Astrocyte (in vitro differentiated cells and primary cell): Measurements from ENCODE around the gene ACCSL. TPM values are rescaled to one million over a fixed set of nuclear protein-coding genes. Genes with fewer than 3 reads are reported as not detected.

Source experiments
- DNase-seq: peaks from one replicate; pipeline ENCODE4 v3.0.0-alpha.2; 2010; ENCODE audit warnings: low read depth
- FAIRE-seq: peaks from 2 replicates; lab custom pipeline; 2011; peaks lifted over from hg19 to GRCh38; lab: Jason Lieb, UNC
- H2AFZ ChIP-seq: 2 replicates; pipeline ENCODE4 v1.6.0; 2012; ENCODE audit warnings: low read depth, low read length, inconsistent platforms
- H3K27ac ChIP-seq: 2 replicates; pipeline ENCODE4 v1.5.1; 2011; ENCODE audit warnings: low read depth, low read length, inconsistent platforms
- H3K27me3 ChIP-seq: 2 replicates; pipeline ENCODE4 v1.6.0; 2011; ENCODE audit warnings: low read length, inconsistent platforms; ENCODE audit not compliant: insufficient read depth
- H3K36me3 ChIP-seq: 2 replicates; pipeline ENCODE4 v1.5.1; 2011; ENCODE audit warnings: low read length, inconsistent platforms; ENCODE audit not compliant: insufficient read depth
- H3K4me1 ChIP-seq: 2 replicates; pipeline ENCODE4 v1.5.1; 2011; ENCODE audit warnings: low read length, inconsistent platforms; ENCODE audit not compliant: insufficient read depth
- H3K4me2 ChIP-seq: 2 replicates; pipeline ENCODE4 v1.6.0; 2012; ENCODE audit warnings: low read length, inconsistent platforms
- H3K4me3 ChIP-seq: 2 replicates; pipeline ENCODE4 v1.5.1; 2011; ENCODE audit warnings: low read depth, mild to moderate bottlenecking, low read length, inconsistent platforms; ENCODE audit not compliant: insufficient read depth
- H3K79me2 ChIP-seq: 2 replicates; pipeline ENCODE4 v1.6.0; 2012; ENCODE audit warnings: mild to moderate bottlenecking, low read length, inconsistent platforms; ENCODE audit not compliant: insufficient read depth
- H3K9ac ChIP-seq: 2 replicates; pipeline ENCODE4 v1.6.0; 2012; ENCODE audit warnings: mild to moderate bottlenecking, low read length, inconsistent platforms
- H3K9me3 ChIP-seq: 2 replicates; pipeline ENCODE4 v1.5.1; 2012; ENCODE audit warnings: low read depth, mild to moderate bottlenecking, low read length, inconsistent platforms; ENCODE audit not compliant: insufficient read depth
- H4K20me1 ChIP-seq: 2 replicates; pipeline ENCODE4 v1.6.0; 2012; ENCODE audit warnings: low read length, inconsistent platforms; ENCODE audit not compliant: insufficient read depth
- H3K27ac Mint-ChIP-seq: one replicate; pipeline ENCODE4 v1.8.0; 2021; ENCODE audit warnings: mild to moderate bottlenecking, mixed read lengths; ENCODE audit not compliant: unreplicated experiment
- H3K27me3 Mint-ChIP-seq: one replicate; pipeline ENCODE4 v1.8.0; 2021; ENCODE audit warnings: low read depth, mixed read lengths; ENCODE audit not compliant: unreplicated experiment
- H3K36me3 Mint-ChIP-seq: one replicate; pipeline ENCODE4 v1.8.0; 2021; ENCODE audit warnings: low read depth, mixed read lengths; ENCODE audit not compliant: unreplicated experiment
- H3K4me1 Mint-ChIP-seq: one replicate; pipeline ENCODE4 v1.8.0; 2021; ENCODE audit warnings: low read depth, mixed read lengths; ENCODE audit not compliant: unreplicated experiment
- H3K4me3 Mint-ChIP-seq: one replicate; pipeline ENCODE4 v1.8.0; 2021; ENCODE audit warnings: mild to moderate bottlenecking, moderate library complexity, mixed read lengths; ENCODE audit not compliant: unreplicated experiment
- H3K9me3 Mint-ChIP-seq: one replicate; pipeline ENCODE4 v1.8.0; 2021; ENCODE audit warnings: mild to moderate bottlenecking, mixed read lengths; ENCODE audit not compliant: unreplicated experiment
- EZH2 ChIP-seq: IDR thresholded peaks from 2 replicates; pipeline ENCODE4 v1.6.1; 2012; ENCODE audit warnings: mild to moderate bottlenecking, low read length, inconsistent platforms; ENCODE audit not compliant: insufficient read depth
- total RNA-seq: library from RNA; stranded (reverse); gene quantifications from 2 replicates; pipeline ENCODE4 v1.2.1, GENCODE V29; 2021
- TF ChIP-seq, protein P1 (sequence below): IDR thresholded peaks from 2 replicates; pipeline ENCODE4 v1.5.1; 2011; ENCODE audit warnings: low read depth, mild to moderate bottlenecking, inconsistent platforms, low read length, moderate library complexity; ENCODE audit not compliant: insufficient read depth

The ACCSL gene
- total RNA-seq, 1 donor from 2014 or later = not detected

DNA sequence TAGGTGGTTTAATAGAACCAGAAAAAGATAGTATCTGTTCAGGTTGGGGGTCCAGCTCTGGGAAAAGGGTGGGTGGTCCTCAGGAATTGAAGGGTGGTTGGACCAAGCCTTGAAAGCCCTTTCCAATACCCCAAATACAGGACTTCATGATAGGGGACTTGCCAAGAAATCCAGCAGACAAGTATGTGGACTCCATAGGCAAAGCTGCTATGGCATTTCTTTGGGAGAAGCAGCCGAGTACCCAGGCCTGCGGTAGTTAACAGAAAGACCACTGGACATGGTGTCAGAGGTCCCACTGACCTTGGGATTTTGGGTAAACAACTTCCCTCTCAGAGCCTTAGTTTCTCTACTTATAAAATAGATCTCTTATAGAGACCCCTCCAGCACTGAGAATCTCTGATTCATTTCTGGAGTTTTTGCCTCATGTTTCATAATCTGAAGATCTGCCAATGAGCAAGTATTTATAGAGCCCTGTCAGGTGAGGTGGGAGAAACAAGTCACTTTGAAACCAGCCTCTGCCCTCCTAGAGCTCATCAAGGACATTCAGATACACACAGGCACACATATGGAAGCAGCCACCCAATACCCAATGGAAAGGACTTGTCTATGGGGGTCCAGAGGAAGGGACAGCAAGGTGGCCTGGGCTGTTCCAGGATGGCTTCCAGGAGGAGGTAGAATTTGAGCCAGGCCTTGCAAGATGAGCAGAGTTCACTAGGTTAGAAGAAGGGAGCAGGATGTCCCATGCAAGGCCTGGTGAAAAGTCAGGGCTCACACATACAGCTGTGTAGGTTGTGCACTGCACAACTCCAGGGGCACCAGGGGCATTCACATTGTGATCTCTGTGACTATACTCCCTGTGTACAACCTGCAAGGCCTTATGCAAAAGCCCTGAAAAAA, 31.0 kb upstream of the ACCSL start:
- no peak for DNase-seq
- no peak overlapping the region for H2AFZ ChIP-seq
- Mint-ChIP-seq H3K27ac (peak overlapping the region; percentile 14), H3K36me3 (peaks cover 3% of the 10 kb centered on the region), H3K4me3 (no peak overlapping the region), H3K9me3 (peaks cover 5% of the 10 kb centered on the region), H3K27me3 (peaks cover 5% of the 10 kb centered on the region), H3K4me1 (peaks cover 25% of the 10 kb centered on the region)
- peaks cover 16% of the 10 kb centered on the region for H3K4me1 ChIP-seq
- peak overlapping the region; percentile 59 for H3K4me2 ChIP-seq
- no peaks in the 10 kb centered on the region for H4K20me1 ChIP-seq
- TF ChIP-seq, protein P1, sequence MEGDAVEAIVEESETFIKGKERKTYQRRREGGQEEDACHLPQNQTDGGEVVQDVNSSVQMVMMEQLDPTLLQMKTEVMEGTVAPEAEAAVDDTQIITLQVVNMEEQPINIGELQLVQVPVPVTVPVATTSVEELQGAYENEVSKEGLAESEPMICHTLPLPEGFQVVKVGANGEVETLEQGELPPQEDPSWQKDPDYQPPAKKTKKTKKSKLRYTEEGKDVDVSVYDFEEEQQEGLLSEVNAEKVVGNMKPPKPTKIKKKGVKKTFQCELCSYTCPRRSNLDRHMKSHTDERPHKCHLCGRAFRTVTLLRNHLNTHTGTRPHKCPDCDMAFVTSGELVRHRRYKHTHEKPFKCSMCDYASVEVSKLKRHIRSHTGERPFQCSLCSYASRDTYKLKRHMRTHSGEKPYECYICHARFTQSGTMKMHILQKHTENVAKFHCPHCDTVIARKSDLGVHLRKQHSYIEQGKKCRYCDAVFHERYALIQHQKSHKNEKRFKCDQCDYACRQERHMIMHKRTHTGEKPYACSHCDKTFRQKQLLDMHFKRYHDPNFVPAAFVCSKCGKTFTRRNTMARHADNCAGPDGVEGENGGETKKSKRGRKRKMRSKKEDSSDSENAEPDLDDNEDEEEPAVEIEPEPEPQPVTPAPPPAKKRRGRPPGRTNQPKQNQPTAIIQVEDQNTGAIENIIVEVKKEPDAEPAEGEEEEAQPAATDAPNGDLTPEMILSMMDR = no peak
- TF ChIP-seq EZH2 = no peak
- H3K36me3 ChIP-seq = no peaks in the 10 kb centered on the region
- FAIRE-seq = peak; percentile 45
- H3K27ac ChIP-seq = no peak overlapping the region
- H3K4me3 ChIP-seq = no peak overlapping the region
- H3K9ac ChIP-seq = no peak overlapping the region
- no peaks in the 10 kb centered on the region for H3K79me2 ChIP-seq
- H3K27me3 ChIP-seq = peaks cover 7% of the 10 kb centered on the region
- no peaks in the 10 kb centered on the region for H3K9me3 ChIP-seq

DNA sequence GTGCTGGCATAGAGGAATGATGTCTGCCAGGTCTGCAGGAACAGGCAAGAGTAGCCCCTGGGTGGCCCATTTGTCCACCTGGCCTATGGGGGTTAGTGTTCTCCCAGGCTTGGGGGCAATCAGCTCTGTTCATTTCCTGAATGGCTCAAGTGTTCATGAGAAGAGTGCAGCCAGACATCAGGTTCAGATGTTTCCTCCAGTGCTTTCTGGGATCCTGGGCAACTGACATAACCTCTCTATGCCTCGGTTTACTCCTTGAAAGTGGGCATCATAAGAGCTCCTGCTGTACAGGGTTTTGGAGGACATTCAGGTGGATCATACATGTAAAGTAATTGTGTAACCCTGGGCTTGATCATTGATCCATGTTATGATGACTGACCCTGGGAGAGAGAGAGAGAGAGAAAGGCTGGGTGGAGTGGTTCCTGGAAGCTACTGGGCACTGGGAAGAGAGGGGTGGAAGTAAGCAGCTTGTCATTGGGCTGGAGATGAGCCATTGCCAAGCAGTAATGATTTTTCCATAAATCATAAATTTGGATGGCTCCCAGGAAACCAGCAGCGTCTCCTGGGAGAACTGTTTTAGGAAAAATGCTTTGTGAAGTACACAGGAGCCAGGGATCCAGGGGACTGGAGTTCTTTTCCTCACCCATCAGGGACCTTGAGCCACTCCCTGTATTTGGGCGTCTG, 30.2 kb upstream of the ACCSL start:
- H3K4me2 ChIP-seq = no peak overlapping the region
- no peak for DNase-seq
- H3K4me3 Mint-ChIP-seq = no peak overlapping the region
- peaks cover 6% of the 10 kb centered on the region for H3K9me3 Mint-ChIP-seq
- H3K27me3 ChIP-seq = peaks cover 7% of the 10 kb centered on the region
- no peaks in the 10 kb centered on the region for H4K20me1 ChIP-seq
- no peak for FAIRE-seq
- H3K9ac ChIP-seq = no peak overlapping the region
- H3K36me3 Mint-ChIP-seq = peaks cover 3% of the 10 kb centered on the region
- H3K27me3 Mint-ChIP-seq = peaks cover 5% of the 10 kb centered on the region
- peaks cover 14% of the 10 kb centered on the region for H3K4me1 ChIP-seq
- no peak for TF ChIP-seq EZH2
- TF ChIP-seq, protein P1 = no peak
- no peaks in the 10 kb centered on the region for H3K79me2 ChIP-seq
- peaks cover 2% of the 10 kb centered on the region for H3K9me3 ChIP-seq
- no peak overlapping the region for H3K4me3 ChIP-seq
- H3K27ac Mint-ChIP-seq = peak overlapping the region; percentile 2
- H2AFZ ChIP-seq = no peak overlapping the region
- peaks cover 22% of the 10 kb centered on the region for H3K4me1 Mint-ChIP-seq
- H3K27ac ChIP-seq = no peak overlapping the region
- no peaks in the 10 kb centered on the region for H3K36me3 ChIP-seq
